IMR-90 (cell line): Measurements from ENCODE around the gene PLP1. TPM values are rescaled to one million over a fixed set of nuclear protein-coding genes. Genes with fewer than 3 reads are reported as not detected.
"Not testable (repeated sequence)": the region's sequence is repeated elsewhere in the genome, so short reads cannot be mapped to it uniquely, and the experiment has no call there.

ENCODE experiments used
- ATAC-seq: fragments of 200-7000 bp; cut with Tn5 transposase; 2 replicates; pipeline ENCODE4 v1.9.1; 2020; ENCODE audit warnings: low read depth, mild to moderate bottlenecking, moderate library complexity
- BruUV-seq: library from RNA; stranded (reverse); fragments of 400-500 nt; replicated peaks from 2 replicates; lab custom pipeline; 2021; lab: Mats Ljungman, UMichigan
- CTCF ChIA-PET: fragments of 300-600 bp; formaldehyde crosslinking; extraction: SDS; loops from one replicate; lab custom pipeline; 2021; ENCODE audit warnings: antibody characterized with exemption; lab: Yijun Ruan, JAX
- POLR2A ChIA-PET: fragments of 300-600 bp; sonication (Branson Sonifier 250); formaldehyde crosslinking; loops from one replicate; lab custom pipeline; 2022; ENCODE audit warnings: antibody characterized with exemption; ENCODE audit not compliant: unreplicated experiment; lab: Charles Lee
- DNase-seq: peaks from one replicate; pipeline ENCODE4 v3.0.0; 2013
- H2AFZ ChIP-seq: replicated peaks from 2 replicates; pipeline ENCODE3; 2013; ENCODE audit warnings: low read length, mild to moderate bottlenecking; ENCODE audit not compliant: poor library complexity
- H2AK5ac ChIP-seq: 2 replicates; pipeline ENCODE4 v1.6.1; 2013; ENCODE audit warnings: low read depth, low read length, inconsistent platforms
- H2AK9ac ChIP-seq: replicated peaks from 2 replicates; pipeline ENCODE3; 2013; ENCODE audit warnings: mild to moderate bottlenecking, low read depth, low read length, moderate library complexity; ENCODE audit not compliant: poor library complexity
- H2BK120ac ChIP-seq: 2 replicates; pipeline ENCODE4 v1.6.1; 2013; ENCODE audit warnings: low read depth, low read length, inconsistent platforms
- H2BK15ac ChIP-seq: 3 replicates; pipeline ENCODE4 v1.6.1; 2013; ENCODE audit warnings: low read depth, low read length, inconsistent platforms
- H2BK20ac ChIP-seq: 2 replicates; pipeline ENCODE4 v1.6.1; 2013; ENCODE audit warnings: low read depth, mild to moderate bottlenecking, inconsistent platforms, low read length, moderate library complexity
- H2BK5ac ChIP-seq: 2 replicates; pipeline ENCODE4 v1.6.1; 2013; ENCODE audit warnings: mild to moderate bottlenecking, low read depth, low read length, inconsistent platforms; ENCODE audit not compliant: poor library complexity, severe bottlenecking
- H3K14ac ChIP-seq: replicated peaks from 2 replicates; pipeline ENCODE4 v1.6.1; 2013; ENCODE audit warnings: low read depth, low read length, inconsistent platforms
- H3K18ac ChIP-seq: 2 replicates; pipeline ENCODE4 v1.6.1; 2013; ENCODE audit warnings: low read depth, low read length, control low read depth
- H3K23ac ChIP-seq: 2 replicates; pipeline ENCODE4 v1.6.1; 2013; ENCODE audit warnings: low read depth, low read length, inconsistent platforms
- H3K27ac ChIP-seq: 2 replicates; pipeline ENCODE4 v1.5.1; 2013; ENCODE audit warnings: mild to moderate bottlenecking, control low read depth, low read length; ENCODE audit not compliant: insufficient read depth
- H3K27me3 ChIP-seq: 2 replicates; pipeline ENCODE4 v1.6.1; 2013; ENCODE audit warnings: low read length; ENCODE audit not compliant: control insufficient read depth, insufficient read depth
- H3K36me3 ChIP-seq: 2 replicates; pipeline ENCODE4 v1.6.1; 2013; ENCODE audit warnings: low read length, mixed read lengths; ENCODE audit not compliant: control insufficient read depth, insufficient read depth
- H3K4ac ChIP-seq: 2 replicates; pipeline ENCODE4 v1.6.1; 2013; ENCODE audit warnings: low read depth, low read length, inconsistent platforms
- H3K4me1 ChIP-seq: 2 replicates; pipeline ENCODE4 v1.6.1; 2013; ENCODE audit warnings: low read length, mixed read lengths; ENCODE audit not compliant: control insufficient read depth, insufficient read depth
- H3K4me2 ChIP-seq: 2 replicates; pipeline ENCODE4 v1.6.1; 2013; ENCODE audit warnings: low read depth, mild to moderate bottlenecking, control low read depth, low read length, moderate library complexity
- H3K4me3 ChIP-seq: 2 replicates; pipeline ENCODE4 v1.5.1; 2013; ENCODE audit warnings: low read depth, mild to moderate bottlenecking, control low read depth, low read length, moderate library complexity; ENCODE audit not compliant: insufficient read depth
- H3K56ac ChIP-seq: 2 replicates; pipeline ENCODE4 v1.6.1; 2013; ENCODE audit warnings: low read length, inconsistent platforms; ENCODE audit not compliant: insufficient read depth; ENCODE audit errors: extremely low read depth
- H3K79me1 ChIP-seq, 2 experiments: 2 replicates each; pipeline ENCODE4 v1.6.1; 2013; ENCODE audit warnings: low read length in 2 of 2, inconsistent platforms in 1 of 2, low read depth in 1 of 2
- H3K9ac ChIP-seq: 2 replicates; pipeline ENCODE4 v1.6.1; 2013; ENCODE audit warnings: low read depth, low read length, control low read depth
- H3K9me1 ChIP-seq: 2 replicates; pipeline ENCODE4 v1.6.1; 2013; ENCODE audit warnings: low read length, inconsistent platforms; ENCODE audit not compliant: insufficient read depth
- H3K9me3 ChIP-seq: 2 replicates; pipeline ENCODE4 v1.6.1; 2013; ENCODE audit warnings: low read length; ENCODE audit not compliant: control insufficient read depth, insufficient read depth
- H4K20me1 ChIP-seq: 2 replicates; pipeline ENCODE4 v1.6.1; 2013; ENCODE audit warnings: low read length, inconsistent platforms; ENCODE audit not compliant: insufficient read depth
- H4K5ac ChIP-seq: 2 replicates; pipeline ENCODE4 v1.6.1; 2013; ENCODE audit warnings: mild to moderate bottlenecking, low read depth, low read length, control low read depth
- H4K8ac ChIP-seq, 2 experiments: 2 replicates each; pipeline ENCODE4 v1.6.1; 2013; ENCODE audit warnings: low read depth in 2 of 2, low read length in 2 of 2, control low read depth in 1 of 2, inconsistent platforms in 1 of 2
- H4K91ac ChIP-seq: 2 replicates; pipeline ENCODE4 v1.6.1; 2013; ENCODE audit warnings: low read depth, low read length, inconsistent platforms; ENCODE audit not compliant: insufficient read depth
- CEBPB ChIP-seq: IDR thresholded peaks from 2 replicates; pipeline ENCODE4 v1.6.1; 2012; ENCODE audit warnings: low read depth, low read length, improper control_type of control experiment
- CTCF ChIP-seq: conservative IDR thresholded peaks from 2 replicates; pipeline ENCODE4 v1.5.1; 2012; ENCODE audit warnings: mild to moderate bottlenecking, low read depth, low read length, improper control_type of control experiment
- POLR2A ChIP-seq: IDR thresholded peaks from 2 replicates; pipeline ENCODE4 v1.6.1; 2012; ENCODE audit warnings: mild to moderate bottlenecking, low read depth, low read length
- RAD21 ChIP-seq: IDR thresholded peaks from 2 replicates; pipeline ENCODE4 v1.6.1; 2012; ENCODE audit warnings: low read length, improper control_type of control experiment
- RCOR1 ChIP-seq: IDR thresholded peaks from 2 replicates; pipeline ENCODE4 v1.6.1; 2012; ENCODE audit warnings: mild to moderate bottlenecking, low read length, improper control_type of control experiment; ENCODE audit not compliant: insufficient replicate concordance
- WGBS, 2 experiments: methylation state at CpG; one replicate each; pipeline versions ENCODE4 v1.1.5 to v1.1.7; 2013; ENCODE audit warnings: missing lambda C conversion rate in 2 of 2; ENCODE audit not compliant: insufficient read length in 1 of 2; ENCODE audit errors: extremely low coverage in 2 of 2; 5-methylcytosine and 5-hydroxymethylcytosine counted together
- dilution Hi-C: fragments of 300-500 bp; cut with HindIII; formaldehyde crosslinking; loops from one replicate; pipeline ENCODE4 v1.14.3; 2018; ENCODE audit warnings: low sequenced_read_pairs; ENCODE audit not compliant: unreplicated experiment
- in situ Hi-C: fragments of 300-500 bp; cut with MboI; formaldehyde crosslinking; loops from 3 replicates; pipeline ENCODE4 v1.14.3; 2019; ENCODE audit warnings: low sequenced_read_pairs, inconsistent platforms, mixed read lengths
- intact Hi-C: fragments of 100-400 bp; cut with micrococcal nuclease; formaldehyde crosslinking; loops from 2 replicates; pipeline ENCODE4 v1.10.0; 2022
- polyA plus RNA-seq, 3 experiments: library from polyadenylated mRNA; depleted of rRNA; stranded (reverse); fragments of >200 nt; gene quantifications; 2 replicates each; pipeline ENCODE4 v1.2.3, GENCODE V29; 2012; ENCODE audit warnings: low replicate concordance in 1 of 3
- total RNA-seq: library from RNA; depleted of rRNA; stranded (reverse); fragments of >200 nt; gene quantifications from 2 replicates; pipeline ENCODE4 v1.2.3, GENCODE V29; 2012

Gene PLP1
- total and polyA plus RNA-seq, 2 of the 4 experiments (the other 2 are of a cell fraction) = 0.18 to 0.62 TPM

GRCh38 chrX:103818842-103819619 is 42.4 kb downstream of the PLP1 start:
- Histone ChIP-seq H3K9me3 (no peaks in the 10 kb centered on the region), H3K27ac (no peak overlapping the region), H2BK5ac (no peak overlapping the region), H4K5ac (no peak overlapping the region), H3K4me3 (no peak overlapping the region), H3K56ac (no peak overlapping the region), H3K79me1 (no peaks in the 10 kb centered on the region), H3K18ac (no peak overlapping the region), H3K4me2 (no peak overlapping the region), H3K14ac (no peak overlapping the region), H2BK20ac (no peak overlapping the region), H3K9ac (no peak overlapping the region), H2BK15ac (no peak overlapping the region), H2AK9ac (no peak overlapping the region), H2AK5ac (no peak overlapping the region), H3K36me3 (no peaks in the 10 kb centered on the region), H2AFZ (no peak overlapping the region), H3K23ac (no peak overlapping the region), H3K9me1 (no peaks in the 10 kb centered on the region), H4K20me1 (no peaks in the 10 kb centered on the region), H4K91ac (no peak overlapping the region), H3K4me1 (no peaks in the 10 kb centered on the region), H4K8ac (no peak overlapping the region), H2BK120ac (no peak overlapping the region), H3K4ac (no peak overlapping the region), H3K27me3 (no peaks in the 10 kb centered on the region; the same call in 1 of the 2 replicates)
- no TSS peak for BruUV-seq
- intact Hi-C loops = loop anchor here (5.0 kb wide), 1 partner anchor 332 kb away; no protein-coding TSS in a partner anchor
- CTCF ChIA-PET = no interaction called here
- ATAC-seq (no peak), DNase-seq (no peak)
- no CpG with 5 or more reads among the region's 7 CpGs for WGBS, 2 experiments
- dilution Hi-C loops = no loop called here
- TF ChIP-seq CTCF (no peak), CEBPB (0 out of 2 replicates have a peak, but pooled peaks have one; percentile 10), RAD21 (no peak), POLR2A (no peak), RCOR1 (no peak)
- in situ Hi-C loops = no loop called here
- POLR2A ChIA-PET = no interaction called here

GRCh38 chrX:103820802-103821201 is 44.2 kb downstream of the PLP1 start:
- H4K8ac ChIP-seq, H4K91ac ChIP-seq, BruUV-seq, H3K4me1 ChIP-seq, dilution Hi-C loops, H3K9me3 ChIP-seq, in situ Hi-C loops, H3K9ac ChIP-seq, H3K14ac ChIP-seq, H3K9me1 ChIP-seq, H3K56ac ChIP-seq, H3K4me2 ChIP-seq, H4K20me1 ChIP-seq, H3K27me3 ChIP-seq, H3K4me3 ChIP-seq, POLR2A ChIA-PET, H3K79me1 ChIP-seq, H2AK9ac ChIP-seq, ATAC-seq, H3K23ac ChIP-seq, H3K27ac ChIP-seq, H2BK15ac ChIP-seq, H2BK5ac ChIP-seq, H2BK20ac ChIP-seq, H3K4ac ChIP-seq, H2AFZ ChIP-seq, intact Hi-C loops, H3K36me3 ChIP-seq, H2BK120ac ChIP-seq, H2AK5ac ChIP-seq, H3K18ac ChIP-seq, CTCF ChIA-PET, H4K5ac ChIP-seq, DNase-seq: not testable (repeated sequence)
- no CpG with 5 or more reads among the region's 6 CpGs for WGBS, 2 experiments
